Lower lobe of right lung (tissue), 2 donors: ENCODE data around the gene CCDC74B. TPM values are rescaled to one million over a fixed set of nuclear protein-coding genes. Genes with fewer than 3 reads are reported as not detected.
A peak's percentile ranks its signal among the peaks of the same experiment; 100 is the strongest.
"Not testable (repeated sequence)": the region's sequence is repeated elsewhere in the genome, so short reads cannot be mapped to it uniquely, and the experiment has no call there.

Experiments
- ATAC-seq, 2 donors: fragments of 200-7000 bp; cut with Tn5 transposase; one replicate each; pipeline ENCODE4 v1.9.1; 2020 to 2022; ENCODE audit warnings: mild to moderate bottlenecking in 2 of 2, moderate library complexity in 2 of 2
- DNase-seq: peaks from one replicate; pipeline ENCODE4 v3.0.0-alpha.2; 2020
- H3K27ac ChIP-seq: fragments of 200-600 bp; one replicate; pipeline ENCODE4 v1.8.0; 2022
- H3K27me3 ChIP-seq: fragments of 200-600 bp; one replicate; pipeline ENCODE4 v1.8.0; 2022; ENCODE audit warnings: low read depth
- H3K36me3 ChIP-seq: fragments of 200-600 bp; one replicate; pipeline ENCODE4 v1.8.0; 2022; ENCODE audit warnings: mild to moderate bottlenecking
- H3K4me1 ChIP-seq: fragments of 200-600 bp; one replicate; pipeline ENCODE4 v1.8.0; 2022
- H3K4me3 ChIP-seq: fragments of 200-600 bp; one replicate; pipeline ENCODE4 v1.8.0; 2022; ENCODE audit warnings: mild to moderate bottlenecking
- H3K9me3 ChIP-seq: fragments of 200-600 bp; one replicate; pipeline ENCODE4 v1.8.0; 2022
- CTCF ChIP-seq: fragments of 200-600 bp; IDR thresholded peaks from one replicate; pipeline ENCODE4 v1.8.0; 2022; ENCODE audit warnings: antibody characterized with exemption, mild to moderate bottlenecking
- intact Hi-C: fragments of 100-400 bp; cut with DNase I; formaldehyde crosslinking; loops from one replicate; pipeline ENCODE4 v1.11.0; 2022
- total RNA-seq: library from RNA; stranded (reverse); fragmentation: NEBNext Ultra II Directional; extraction: Animal tissue kit (Norgen Biotek cat#: 25700); gene quantifications from one replicate; pipeline ENCODE4 v1.2.1, GENCODE V29; 2021
- donor health status: DM: no; HTN: yes; CAD: no; lungs with severe emphysema.

Gene CCDC74B
- total RNA-seq, 1 donor from 2014 or later = 7.2 TPM

GRCh38 chr2:130165293-130166016, 20.5 kb upstream of the CCDC74B start:
- peaks cover 81% of the 10 kb centered on the region for H3K36me3 ChIP-seq
- no peaks in the 10 kb centered on the region for H3K9me3 ChIP-seq
- H3K27me3 ChIP-seq = no peaks in the 10 kb centered on the region
- intact Hi-C loops = no loop called here
- no peak overlapping the region for H3K27ac ChIP-seq
- H3K4me1 ChIP-seq = no peaks in the 10 kb centered on the region
- no peak overlapping the region for H3K4me3 ChIP-seq
- TF ChIP-seq CTCF = no peak
- DNase-seq (no peak), ATAC-seq (no peak)

- intact Hi-C loops = no loop called here
- no peak for TF ChIP-seq CTCF
- no peaks in the 10 kb centered on the region for H3K9me3 ChIP-seq
- no peaks in the 10 kb centered on the region for H3K4me1 ChIP-seq
- H3K27me3 ChIP-seq = no peaks in the 10 kb centered on the region
- no peak overlapping the region for H3K27ac ChIP-seq
- no peak for DNase-seq
- no peak for ATAC-seq
- H3K36me3 ChIP-seq = peaks cover 78% of the 10 kb centered on the region
- no peak overlapping the region for H3K4me3 ChIP-seq
Measured at GRCh38 chr2:130162968-130163367, 18.1 kb upstream of the CCDC74B start.

DNA sequence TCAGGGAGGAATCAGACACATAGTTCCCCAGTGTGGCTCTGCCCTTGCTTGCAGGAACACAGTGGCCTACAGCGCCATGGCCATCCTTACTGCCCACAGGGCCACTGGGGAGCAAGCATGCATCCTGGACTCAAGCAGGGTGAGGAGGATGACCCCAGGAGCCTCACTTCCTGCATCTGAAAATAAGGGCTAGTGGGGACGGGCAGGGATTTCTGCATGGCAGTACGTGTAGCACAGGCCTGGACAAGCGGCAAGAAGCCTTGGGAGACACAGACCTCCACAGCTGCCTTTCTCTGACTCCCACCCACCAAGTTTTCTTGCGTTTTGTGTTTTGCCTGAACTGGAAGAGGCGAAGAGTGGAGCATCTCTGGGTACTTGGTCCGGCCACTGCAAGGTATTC, 17.6 kb upstream of the CCDC74B start:
- ATAC-seq, H3K27me3 ChIP-seq, H3K9me3 ChIP-seq, DNase-seq, H3K27ac ChIP-seq, H3K4me1 ChIP-seq, H3K4me3 ChIP-seq, intact Hi-C loops: not testable (repeated sequence)
- H3K36me3 ChIP-seq = peaks cover 78% of the 10 kb centered on the region

DNA sequence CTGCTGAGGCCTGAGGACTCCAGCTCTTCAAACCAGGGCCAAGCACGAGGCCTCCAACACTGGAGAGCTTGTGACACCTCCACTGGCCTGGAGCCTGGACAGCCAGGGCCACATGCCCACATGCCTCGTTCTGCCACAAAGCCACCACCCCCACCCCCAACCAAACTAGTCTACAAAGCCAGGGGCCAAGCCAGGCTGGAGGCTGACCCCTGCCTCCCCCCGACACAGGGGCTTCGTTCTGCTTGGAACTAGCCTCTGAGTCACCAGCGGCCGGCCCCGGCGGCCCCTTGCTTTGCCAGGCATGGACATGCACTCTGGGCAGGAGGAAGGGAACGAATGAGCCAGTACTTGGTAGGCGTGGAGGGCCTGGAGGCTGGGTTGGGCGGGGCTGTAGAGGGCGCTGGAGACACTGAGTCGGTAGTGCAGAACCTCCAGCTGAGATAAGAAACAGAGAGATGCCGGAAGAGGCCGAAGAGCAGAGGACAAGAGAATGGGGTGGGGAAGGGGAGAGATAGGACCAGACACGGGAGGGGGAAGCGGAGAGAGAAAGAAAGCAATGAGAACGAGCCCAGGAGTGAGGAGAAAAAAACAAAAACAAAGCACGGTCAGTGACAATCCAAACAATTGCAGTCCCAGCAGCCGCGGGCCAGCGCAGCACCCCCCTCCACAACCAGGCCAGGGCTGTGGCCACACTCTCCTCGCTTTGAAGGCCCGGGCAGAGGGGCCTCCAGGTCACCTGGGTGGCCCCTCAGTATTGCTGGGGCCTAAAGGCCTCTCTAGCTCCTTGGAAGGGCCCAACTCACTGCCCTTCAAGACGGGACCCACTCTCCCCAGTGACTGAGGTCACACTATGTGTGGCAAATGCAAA, 16.2 kb upstream of the CCDC74B start:
- ATAC-seq, H3K4me3 ChIP-seq, intact Hi-C loops, DNase-seq, H3K4me1 ChIP-seq, H3K9me3 ChIP-seq, H3K27me3 ChIP-seq, H3K27ac ChIP-seq: not testable (repeated sequence)
- H3K36me3 ChIP-seq = peaks cover 66% of the 10 kb centered on the region

- Histone ChIP-seq H3K36me3 (peaks cover 62% of the 10 kb centered on the region), H3K4me3 (no peak overlapping the region), H3K27me3 (no peaks in the 10 kb centered on the region), H3K27ac (no peak overlapping the region), H3K9me3 (no peaks in the 10 kb centered on the region), H3K4me1 (no peaks in the 10 kb centered on the region)
- intact Hi-C loops = no loop called here
- no peak for TF ChIP-seq CTCF
- ATAC-seq (no peak), DNase-seq (no peak)
Measured at GRCh38 chr2:130160131-130160530, 15.2 kb upstream of the CCDC74B start.

GRCh38 chr2:130159376-130159775, 14.5 kb upstream of the CCDC74B start:
- H3K27ac ChIP-seq, intact Hi-C loops, H3K27me3 ChIP-seq, H3K4me3 ChIP-seq, ATAC-seq, DNase-seq, H3K4me1 ChIP-seq, H3K9me3 ChIP-seq: not testable (repeated sequence)
- H3K36me3 ChIP-seq = peaks cover 62% of the 10 kb centered on the region

GRCh38 chr2:130158631-130159030, 13.7 kb upstream of the CCDC74B start:
- Histone ChIP-seq H3K4me1 (no peaks in the 10 kb centered on the region), H3K9me3 (no peaks in the 10 kb centered on the region), H3K36me3 (peaks cover 61% of the 10 kb centered on the region), H3K4me3 (no peak overlapping the region), H3K27ac (no peak overlapping the region), H3K27me3 (no peaks in the 10 kb centered on the region)
- no peak for TF ChIP-seq CTCF
- ATAC-seq = no peak
- intact Hi-C loops = no loop called here
- DNase-seq = no peak

DNA sequence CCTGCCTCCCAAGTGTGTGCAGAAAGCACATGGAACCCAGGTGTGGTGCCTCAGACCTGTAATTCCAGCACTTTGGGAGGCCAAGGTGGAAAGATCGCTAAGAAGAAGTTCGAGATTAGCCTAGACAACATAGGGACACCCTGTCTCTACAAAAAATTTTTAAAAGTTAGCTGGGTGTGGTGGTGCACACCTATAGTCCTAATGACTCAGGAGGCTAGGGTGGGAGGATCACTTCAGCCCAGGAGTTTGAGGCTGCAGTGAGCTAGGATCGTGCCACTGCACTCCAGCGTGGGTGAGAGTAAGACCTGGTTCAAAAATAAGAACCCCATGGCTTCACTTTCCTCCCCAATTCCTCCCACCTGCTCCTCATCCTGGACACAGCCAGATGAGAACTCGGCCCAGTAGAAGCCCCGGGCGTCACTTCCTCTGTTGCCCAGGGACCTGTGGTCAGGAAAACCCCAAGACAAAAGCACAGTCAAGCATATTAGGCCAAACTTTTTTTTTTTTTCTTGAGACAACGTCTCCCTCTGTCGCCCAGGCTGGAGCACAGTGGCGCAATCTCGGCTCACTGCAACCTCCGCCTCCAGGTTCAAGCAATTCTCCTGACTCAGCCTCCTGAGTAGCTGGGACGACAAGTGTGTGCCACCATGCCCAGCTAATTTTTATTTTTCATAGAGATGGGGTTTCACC, 13.1 kb upstream of the CCDC74B start:
- H3K27ac ChIP-seq, H3K4me3 ChIP-seq, H3K9me3 ChIP-seq, H3K27me3 ChIP-seq, H3K4me1 ChIP-seq, ATAC-seq, DNase-seq, intact Hi-C loops: not testable (repeated sequence)
- H3K36me3 ChIP-seq = peaks cover 61% of the 10 kb centered on the region

GRCh38 chr2:130157354-130157753, 12.4 kb upstream of the CCDC74B start:
- H3K27me3 ChIP-seq, H3K9me3 ChIP-seq, intact Hi-C loops, H3K4me1 ChIP-seq, ATAC-seq, H3K27ac ChIP-seq, H3K4me3 ChIP-seq: not testable (repeated sequence)
- peaks cover 61% of the 10 kb centered on the region for H3K36me3 ChIP-seq
- peak; percentile 42 for DNase-seq
